CD4-positive, alpha-beta memory T cell (primary cell): ENCODE measurements around the gene RFNG. TPM values are rescaled to one million over a fixed set of nuclear protein-coding genes. Genes with fewer than 3 reads are reported as not detected.

Experiments used
- CTCF ChIA-PET: fragments of 350-600 bp; sonication (Branson Sonifier 250); formaldehyde crosslinking; loops from one replicate; lab custom pipeline; 2021; ENCODE audit warnings: inconsistent platforms; ENCODE audit not compliant: partially characterized antibody; lab: Charles Lee
- POLR2A ChIA-PET: fragments of 350-600 bp; sonication (Branson Sonifier 250); formaldehyde crosslinking; loops from one replicate; lab custom pipeline; 2021; ENCODE audit not compliant: partially characterized antibody; lab: Charles Lee
- DNase-seq, 5 donors: peaks; one replicate each; pipeline versions ENCODE4 v3.0.0 to v3.0.0-alpha.2; 2020 to 2022; ENCODE audit warnings: mixed read lengths in 1 of 5
- H3K27ac ChIP-seq: one replicate; pipeline ENCODE4 v1.7.0; 2013; ENCODE audit warnings: low read depth, low read length
- H3K27me3 ChIP-seq: 2 replicates; pipeline ENCODE4 v1.7.0; 2013; ENCODE audit warnings: mild to moderate bottlenecking, low read length, moderate library complexity; ENCODE audit not compliant: insufficient read depth
- H3K36me3 ChIP-seq: 2 replicates; pipeline ENCODE4 v1.7.0; 2013; ENCODE audit warnings: mild to moderate bottlenecking, low read length, moderate library complexity; ENCODE audit not compliant: insufficient read depth
- H3K4me1 ChIP-seq: 2 replicates; pipeline ENCODE4 v1.7.0; 2013; ENCODE audit warnings: mild to moderate bottlenecking, low read length, moderate library complexity; ENCODE audit not compliant: insufficient read depth
- H3K4me3 ChIP-seq, 2 donors: one replicate each; pipeline ENCODE4 v1.7.0; 2013; ENCODE audit warnings: low read length in 2 of 2, mild to moderate bottlenecking in 1 of 2
- H3K9me3 ChIP-seq, 2 donors: one replicate each; pipeline ENCODE4 v1.7.0; 2013; ENCODE audit warnings: low read length in 2 of 2, control low read depth in 1 of 2; ENCODE audit not compliant: control insufficient read depth in 1 of 2
- H3K27ac Mint-ChIP-seq, 7 donors: one replicate each; pipeline ENCODE4 v1.8.0; 2020 to 2021; ENCODE audit warnings: mixed read lengths in 7 of 7, mild to moderate bottlenecking in 6 of 7, inconsistent platforms in 3 of 7, moderate library complexity in 3 of 7
- H3K27me3 Mint-ChIP-seq, 2 donors: one replicate each; pipeline ENCODE4 v1.8.0; 2020 to 2021; ENCODE audit warnings: mixed read lengths in 2 of 2
- H3K36me3 Mint-ChIP-seq, 2 donors: one replicate each; pipeline ENCODE4 v1.8.0; 2020 to 2021; ENCODE audit warnings: mixed read lengths in 2 of 2, inconsistent platforms in 1 of 2, mild to moderate bottlenecking in 1 of 2
- H3K4me1 Mint-ChIP-seq, 4 donors: one replicate each; pipeline ENCODE4 v1.8.0; 2020 to 2021; ENCODE audit warnings: mixed read lengths in 4 of 4, mild to moderate bottlenecking in 1 of 4
- H3K4me3 Mint-ChIP-seq, 8 donors: one replicate each; pipeline ENCODE4 v1.8.0; 2020 to 2021; ENCODE audit warnings: mixed read lengths in 8 of 8, mild to moderate bottlenecking in 7 of 8, moderate library complexity in 6 of 8, inconsistent platforms in 3 of 8
- H3K9me3 Mint-ChIP-seq, 8 donors: one replicate each; pipeline ENCODE4 v1.8.0; 2020 to 2021; ENCODE audit warnings: mixed read lengths in 8 of 8, mild to moderate bottlenecking in 5 of 8, inconsistent platforms in 3 of 8, moderate library complexity in 1 of 8
- intact Hi-C: fragments of 100-400 bp; cut with micrococcal nuclease; formaldehyde crosslinking; loops from one replicate; pipeline ENCODE4 v1.15.1; 2023
- polyA plus RNA-seq, 2 donors: library from polyadenylated mRNA; unstranded; fragments of 300-500 nt; fragmentation: Illumina TruSeq; gene quantifications; one replicate each; pipeline ENCODE4 v1.2.3, GENCODE V29; 2021
- total RNA-seq, 2 experiments: library from RNA; stranded (reverse); gene quantifications; one replicate each; pipeline ENCODE4 v1.2.3, GENCODE V29; 2021

Gene RFNG
- total and polyA plus RNA-seq, 4 experiments from 2014 or later = 6.2 to 44.0 (median 22.9) TPM

- no peaks in the 10 kb centered on the region for H3K4me1 ChIP-seq
- Mint-ChIP-seq H3K27ac (no peak overlapping the region), H3K4me1 (no peaks in the 10 kb centered on the region), H3K27me3 (no peaks in the 10 kb centered on the region), H3K4me3 (no peak overlapping the region), H3K36me3 (peaks cover 3 to 22% of the 10 kb centered on the region in 2 donors), H3K9me3 (no peaks in the 10 kb centered on the region)
- ChIA-PET CTCF (no interaction called here), POLR2A (interaction anchor here (1.4 kb wide), 1 partner anchor 24 kb away, joined by 3 read pairs; no protein-coding TSS in a partner anchor)
- no peaks in the 10 kb centered on the region for H3K9me3 ChIP-seq
- H3K27ac ChIP-seq = no peak overlapping the region
- no peaks in the 10 kb centered on the region for H3K27me3 ChIP-seq
- no peak overlapping the region for H3K4me3 ChIP-seq
- no peak for DNase-seq
- intact Hi-C loops = no loop called here
- H3K36me3 ChIP-seq = peaks cover 53% of the 10 kb centered on the region
Measured at GRCh38 chr17:82088838-82089722, 37.5 kb upstream of the RFNG start.

- Mint-ChIP-seq H3K4me3 (no peak overlapping the region), H3K4me1 (no peaks in the 10 kb centered on the region), H3K27me3 (no peaks in the 10 kb centered on the region), H3K9me3 (no peaks in the 10 kb centered on the region), H3K36me3 (peaks cover 2 to 23% of the 10 kb centered on the region in 2 donors), H3K27ac (peak overlapping the region in 1 of 7 donors; percentile 42)
- no peak overlapping the region for H3K27ac ChIP-seq
- ChIA-PET POLR2A (interaction anchor here (1.6 kb wide), 1 partner anchor 18 kb away, joined by 4 read pairs; no protein-coding TSS in a partner anchor), CTCF (interaction anchor here (1.2 kb wide), 1 partner anchor 66 kb away, joined by 3 read pairs; no protein-coding TSS in a partner anchor)
- H3K4me3 ChIP-seq = no peak overlapping the region
- intact Hi-C loops = no loop called here
- H3K9me3 ChIP-seq = no peaks in the 10 kb centered on the region
- H3K4me1 ChIP-seq = no peaks in the 10 kb centered on the region
- H3K36me3 ChIP-seq = peaks cover 57% of the 10 kb centered on the region
- no peak for DNase-seq
- no peaks in the 10 kb centered on the region for H3K27me3 ChIP-seq
Measured at GRCh38 chr17:82087961-82088837, 36.6 kb upstream of the RFNG start.

- Mint-ChIP-seq H3K4me3 (no peak overlapping the region), H3K4me1 (no peaks in the 10 kb centered on the region), H3K27me3 (no peaks in the 10 kb centered on the region), H3K36me3 (peaks cover 5 to 24% of the 10 kb centered on the region in 2 donors), H3K9me3 (no peaks in the 10 kb centered on the region), H3K27ac (no peak overlapping the region)
- Histone ChIP-seq H3K4me1 (no peaks in the 10 kb centered on the region), H3K9me3 (no peaks in the 10 kb centered on the region), H3K27me3 (no peaks in the 10 kb centered on the region), H3K27ac (no peak overlapping the region), H3K4me3 (no peak overlapping the region), H3K36me3 (peaks cover 57% of the 10 kb centered on the region)
- CTCF ChIA-PET = interaction anchor here (1.2 kb wide), 1 partner anchor 67 kb away, joined by 3 read pairs; no protein-coding TSS in a partner anchor
- no peak for DNase-seq
- POLR2A ChIA-PET = interaction anchor here (1.6 kb wide), 1 partner anchor 19 kb away, joined by 4 read pairs; no protein-coding TSS in a partner anchor
- intact Hi-C loops = no loop called here
Measured at GRCh38 chr17:82086941-82087906, 35.6 kb upstream of the RFNG start.

GRCh38 chr17:82085931-82086764 lies 34.5 kb upstream of the RFNG start:
- ChIA-PET POLR2A (interaction anchor here (1.6 kb wide), 1 partner anchor 20 kb away, joined by 4 read pairs; no protein-coding TSS in a partner anchor), CTCF (no interaction called here)
- H3K36me3 Mint-ChIP-seq = peaks cover 5 to 20% of the 10 kb centered on the region in 2 donors
- intact Hi-C loops = no loop called here
- no peaks in the 10 kb centered on the region for H3K9me3 ChIP-seq
- H3K27me3 ChIP-seq = no peaks in the 10 kb centered on the region
- no peaks in the 10 kb centered on the region for H3K4me1 Mint-ChIP-seq
- H3K9me3 Mint-ChIP-seq = no peaks in the 10 kb centered on the region
- H3K4me1 ChIP-seq = no peaks in the 10 kb centered on the region
- no peak overlapping the region for H3K27ac ChIP-seq
- peaks cover 54% of the 10 kb centered on the region for H3K36me3 ChIP-seq
- peak in 1 of 5 donors; percentile 19 for DNase-seq
- no peak overlapping the region for H3K4me3 ChIP-seq
- H3K27ac Mint-ChIP-seq = peak overlapping the region in 1 of 7 donors; percentile 35
- H3K4me3 Mint-ChIP-seq = no peak overlapping the region
- H3K27me3 Mint-ChIP-seq = no peaks in the 10 kb centered on the region

GRCh38 chr17:82085031-82085861 lies 33.6 kb upstream of the RFNG start:
- POLR2A ChIA-PET = no interaction called here
- peak in 1 of 5 donors; percentile 36 for DNase-seq

More at GRCh38 chr17:82085031-82085861, 33.6 kb upstream of the RFNG start:
- Histone ChIP-seq H3K4me1 (no peaks in the 10 kb centered on the region), H3K36me3 (peaks cover 51% of the 10 kb centered on the region), H3K27me3 (no peaks in the 10 kb centered on the region), H3K27ac (no peak overlapping the region), H3K4me3 (no peak overlapping the region), H3K9me3 (no peaks in the 10 kb centered on the region)
- intact Hi-C loops = no loop called here
- Mint-ChIP-seq H3K4me3 (no peak overlapping the region), H3K36me3 (peaks cover 5 to 20% of the 10 kb centered on the region in 2 donors), H3K27me3 (no peaks in the 10 kb centered on the region), H3K4me1 (no peaks in the 10 kb centered on the region), H3K9me3 (no peaks in the 10 kb centered on the region), H3K27ac (no peak overlapping the region)
- CTCF ChIA-PET = no interaction called here
